ENCODE results near the gene SDF4.

SDF4 gene

GRCh38 chr1:1210726-1211540 is 20.9 kb downstream of the SDF4 start:
- DNase-seq, result no peak

DNA sequence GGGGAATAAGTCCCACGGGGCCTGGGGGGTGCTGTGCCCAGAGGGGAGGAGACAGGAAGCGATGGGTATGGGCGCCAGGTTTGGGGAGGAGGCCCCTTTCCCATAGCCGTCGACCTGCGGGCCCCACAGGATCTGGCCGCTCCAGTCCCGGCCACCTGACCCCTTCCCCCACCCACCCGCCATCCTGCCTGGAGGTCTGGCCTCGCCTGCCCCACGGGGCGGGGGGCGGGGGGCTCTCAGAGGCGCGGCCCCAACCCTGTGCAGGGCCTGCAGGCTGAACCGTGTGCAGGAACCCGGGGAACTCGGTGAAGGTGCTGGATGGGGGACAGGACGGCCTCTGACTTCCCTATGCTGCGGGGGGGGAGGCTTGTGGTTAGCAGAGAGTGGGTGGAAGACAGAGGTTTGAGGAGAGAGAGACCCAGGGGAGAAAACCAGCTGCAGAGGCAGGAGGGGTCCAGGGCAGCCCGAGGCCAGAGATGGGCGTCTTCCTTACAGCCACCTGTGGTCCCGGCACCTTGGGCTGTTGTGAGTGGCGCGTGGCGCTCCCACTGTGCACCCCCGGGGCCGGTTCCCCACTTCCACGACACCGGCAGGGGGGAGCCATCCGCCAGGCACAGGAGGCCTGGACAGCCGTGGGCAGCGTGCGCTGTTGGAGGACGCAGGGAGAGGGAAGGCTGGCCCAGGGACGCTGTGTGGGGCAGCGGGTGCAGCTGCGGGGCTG is 22.9 kb downstream of the SDF4 start:
- no peak for DNase-seq

GRCh38 chr1:1207571-1207892 is 24.3 kb downstream of the SDF4 start:
- DNase-seq, result no peak

GRCh38 chr1:1206966-1207531 is 24.8 kb downstream of the SDF4 start:
- no peak for DNase-seq

DNA sequence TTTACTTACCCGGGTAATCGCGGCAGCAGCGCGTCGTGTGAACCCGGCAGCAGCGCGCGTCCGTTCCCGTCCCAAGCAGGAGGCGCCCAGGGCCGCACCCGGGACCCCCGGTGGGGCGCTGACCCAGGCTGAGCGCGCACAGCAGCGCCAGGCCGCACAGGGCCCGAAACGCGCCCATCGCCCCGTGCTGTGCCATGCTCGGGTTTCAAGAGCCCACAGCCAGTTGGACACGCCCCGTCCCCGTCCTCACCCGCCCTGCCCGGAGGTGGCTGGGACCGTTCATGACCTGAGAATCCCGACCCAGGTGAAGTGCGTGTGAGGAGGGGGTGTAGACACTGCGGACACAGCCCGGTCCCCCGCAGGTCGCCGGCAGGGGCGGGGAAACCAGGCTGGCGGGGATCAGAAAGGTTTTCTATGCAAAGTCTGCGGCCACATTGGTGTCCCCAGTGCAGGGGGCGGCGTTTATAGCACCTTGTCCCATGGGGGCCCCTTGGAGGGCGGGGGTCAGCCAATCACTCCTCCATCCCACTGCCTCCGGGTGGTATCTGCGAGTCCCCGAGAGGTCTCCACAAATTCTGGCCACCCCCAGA is 25.3 kb downstream of the SDF4 start, which contains the start of gene TNFRSF18:
TNFRSF18 (minus strand) TSS at position 217 of the 590 bp plus-strand sequence; CDS start at position 196, 21 bp downstream.
- DNase-seq, result peak; percentile 55

DNA sequence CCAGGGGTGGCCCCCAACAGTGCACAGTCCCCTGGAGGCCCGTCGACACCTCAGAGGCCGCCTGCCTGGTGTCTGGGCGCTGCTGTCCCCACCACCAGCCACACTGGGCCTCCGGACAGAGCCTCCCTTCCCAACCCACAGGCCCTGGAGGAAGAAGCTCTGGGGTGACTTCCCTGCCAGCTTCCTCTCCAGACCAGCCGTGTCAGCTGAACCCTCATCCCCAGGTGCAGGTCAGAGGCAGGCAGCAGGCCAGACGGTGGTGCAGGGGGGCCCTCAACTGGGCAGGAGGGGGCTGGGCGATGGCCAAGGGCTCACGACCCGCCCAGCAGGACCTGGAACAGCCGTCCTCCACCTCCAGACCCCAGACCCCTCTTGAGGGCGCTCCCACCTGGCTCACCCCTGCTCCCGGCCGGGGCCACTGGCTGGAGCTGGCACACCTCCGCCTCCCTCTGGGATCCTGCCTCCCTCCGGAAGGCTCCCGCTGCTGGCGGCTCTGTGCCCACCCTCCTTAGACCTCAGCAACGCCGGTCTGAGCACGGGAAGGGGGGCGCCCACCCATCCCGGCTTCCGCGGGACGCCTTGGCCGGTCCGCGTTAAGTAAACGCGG is 25.9 kb downstream of the SDF4 start:
- DNase-seq, result no peak

DNA sequence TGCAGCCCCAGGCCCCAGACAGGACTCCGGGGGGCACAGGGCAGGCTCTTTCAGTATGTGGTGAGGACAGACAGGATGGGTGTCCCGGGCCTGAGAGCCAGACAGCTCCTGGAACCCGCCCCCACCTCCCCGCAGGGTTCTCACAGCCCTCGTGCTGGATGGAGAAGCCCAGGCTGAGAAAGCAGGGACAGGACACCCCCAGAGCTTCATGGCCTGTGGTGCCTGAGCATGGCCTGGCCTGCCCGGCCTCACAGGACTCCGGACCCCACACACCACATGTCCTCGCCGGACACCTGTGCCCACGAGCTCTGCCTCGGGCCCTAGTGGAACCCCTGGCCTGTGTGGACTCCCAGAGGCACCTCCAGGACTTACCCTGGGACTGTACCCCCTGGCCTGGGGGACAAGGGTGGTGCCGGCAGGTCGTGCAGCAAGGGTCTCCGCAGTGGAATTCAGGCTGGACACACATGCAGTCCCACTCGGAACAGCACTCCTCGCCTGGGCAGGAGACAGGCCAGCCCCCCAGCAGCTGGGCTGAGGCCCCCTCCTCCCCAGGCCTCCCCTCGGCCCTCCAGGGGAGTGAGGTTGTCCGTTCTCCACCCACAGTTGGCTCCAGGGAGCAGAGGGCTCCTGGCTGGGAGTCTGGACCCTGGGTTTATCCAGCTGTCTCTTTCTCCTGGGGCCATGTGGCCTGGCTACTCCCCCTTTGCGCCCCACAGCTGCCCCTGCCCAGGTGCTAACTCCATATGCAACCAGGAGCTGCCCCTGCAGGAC is 26.6 kb downstream of the SDF4 start:
- DNase-seq, result no peak

DNA sequence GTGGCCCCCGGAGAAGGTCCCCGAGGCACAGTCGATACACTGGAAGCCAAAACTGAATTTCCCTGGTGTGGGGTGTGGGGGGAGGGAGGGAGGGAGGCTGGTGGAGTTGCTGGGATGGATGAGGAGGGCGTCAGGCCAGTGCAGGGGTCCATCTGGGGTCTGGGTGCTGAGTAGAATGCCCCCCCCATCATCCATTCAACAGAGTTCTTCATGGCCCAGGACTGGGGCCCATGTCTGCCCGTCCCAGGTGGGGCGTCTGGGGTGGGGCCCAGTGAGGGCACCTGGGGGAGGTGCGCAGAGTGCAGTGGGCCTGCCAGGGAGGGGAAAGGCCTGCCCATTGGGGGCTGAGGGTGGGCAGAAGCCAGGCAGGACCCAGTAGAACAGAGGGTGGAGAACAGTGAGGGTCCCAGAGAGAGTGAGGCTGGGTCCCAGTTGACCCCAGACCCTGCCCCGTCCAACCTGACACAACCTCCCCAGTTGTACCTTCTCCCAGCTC is 27.3 kb downstream of the SDF4 start:
- DNase-seq, result no peak

DNA sequence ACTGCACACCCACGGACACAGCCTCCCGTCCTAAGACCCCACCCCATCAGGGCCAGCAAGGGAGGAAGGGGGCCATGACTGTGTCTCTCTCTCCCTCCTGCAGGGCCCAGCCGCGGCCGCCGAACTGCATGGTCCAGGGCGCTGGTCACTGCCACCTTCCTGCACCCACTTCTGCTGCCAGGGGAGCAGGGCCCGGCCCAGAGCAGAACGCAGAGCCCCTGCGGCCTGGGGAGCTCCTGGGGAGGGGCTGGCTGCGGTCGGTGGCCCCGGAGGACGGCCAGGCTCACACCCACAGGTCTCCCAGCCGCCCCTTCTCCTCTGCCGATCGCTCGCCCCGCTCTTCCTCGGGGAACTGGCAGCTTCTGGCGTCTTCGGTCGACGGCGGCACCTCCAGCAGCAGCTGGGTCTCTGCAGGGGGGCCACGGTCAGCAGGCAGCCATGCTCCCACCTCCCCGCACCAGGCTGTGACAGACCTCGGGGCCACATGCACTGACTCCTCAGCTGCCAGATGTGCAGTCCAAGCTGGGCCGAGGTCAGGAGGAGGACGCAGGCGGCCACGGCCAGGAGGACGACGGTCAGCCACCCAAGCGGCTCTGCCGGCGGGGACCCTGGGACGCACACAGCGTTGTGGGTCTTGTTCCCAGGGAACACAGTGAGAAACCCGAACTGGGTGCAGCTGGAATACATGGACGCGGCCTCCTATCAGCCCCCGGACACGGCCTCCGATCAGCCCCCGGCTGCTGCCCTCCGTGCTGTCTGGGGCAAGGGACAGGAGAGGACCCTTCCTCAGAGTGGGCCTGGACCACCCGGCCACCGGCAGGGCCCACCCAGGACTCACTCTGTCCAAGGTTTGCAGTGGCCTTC is 28.0 kb downstream of the SDF4 start:
- DNase-seq, result no peak

GRCh38 chr1:1202831-1203560 is 28.8 kb downstream of the SDF4 start:
- DNase-seq, result no peak

DNA sequence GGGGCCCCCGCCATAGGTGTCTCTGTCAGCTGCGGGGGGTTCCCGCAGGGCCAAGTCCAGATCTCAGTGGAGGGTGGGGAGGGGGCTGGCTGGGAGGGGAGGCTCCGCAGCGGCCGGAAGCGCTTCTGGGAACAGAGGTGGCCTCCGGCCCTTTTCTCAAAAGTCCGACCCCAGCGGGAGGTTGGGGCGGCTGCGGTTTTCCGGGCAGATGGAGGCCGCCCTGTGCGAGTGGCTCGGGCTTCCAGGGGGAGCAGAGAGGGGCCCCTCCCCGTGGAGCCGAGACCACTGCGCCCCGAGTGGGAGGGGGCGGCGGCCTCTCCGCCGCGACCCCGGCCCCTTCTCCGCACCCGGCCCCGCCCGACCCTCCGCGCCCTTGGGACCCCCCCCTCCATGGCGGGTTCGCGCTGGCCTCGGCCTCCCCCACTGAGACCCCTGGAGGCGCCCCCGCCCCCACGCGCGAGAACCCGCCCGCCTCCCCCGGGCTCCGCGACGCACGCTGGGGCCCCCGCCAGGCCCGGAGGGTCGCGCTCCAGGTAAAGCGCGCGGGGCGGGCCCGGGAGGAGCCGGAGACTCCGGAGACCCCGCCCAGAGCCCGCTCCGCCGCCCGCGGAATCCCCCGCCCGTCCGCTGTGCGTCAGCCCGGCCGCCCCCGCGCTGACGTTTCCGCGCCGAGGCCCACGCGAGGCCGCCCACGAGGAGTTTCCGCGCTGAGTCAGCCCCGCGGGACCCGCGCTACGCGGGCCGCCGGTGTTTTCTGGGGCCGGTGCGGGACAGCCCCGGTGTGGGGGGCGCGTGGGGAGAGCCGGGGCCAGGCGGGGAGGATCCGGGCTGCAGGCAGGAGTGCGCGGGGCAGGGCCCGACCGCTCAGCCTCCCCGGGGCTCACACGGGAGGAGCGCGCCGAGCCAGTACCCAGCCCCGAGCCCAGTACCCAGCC is 30.7 kb downstream of the SDF4 start:
- DNase-seq, result no peak

DNA sequence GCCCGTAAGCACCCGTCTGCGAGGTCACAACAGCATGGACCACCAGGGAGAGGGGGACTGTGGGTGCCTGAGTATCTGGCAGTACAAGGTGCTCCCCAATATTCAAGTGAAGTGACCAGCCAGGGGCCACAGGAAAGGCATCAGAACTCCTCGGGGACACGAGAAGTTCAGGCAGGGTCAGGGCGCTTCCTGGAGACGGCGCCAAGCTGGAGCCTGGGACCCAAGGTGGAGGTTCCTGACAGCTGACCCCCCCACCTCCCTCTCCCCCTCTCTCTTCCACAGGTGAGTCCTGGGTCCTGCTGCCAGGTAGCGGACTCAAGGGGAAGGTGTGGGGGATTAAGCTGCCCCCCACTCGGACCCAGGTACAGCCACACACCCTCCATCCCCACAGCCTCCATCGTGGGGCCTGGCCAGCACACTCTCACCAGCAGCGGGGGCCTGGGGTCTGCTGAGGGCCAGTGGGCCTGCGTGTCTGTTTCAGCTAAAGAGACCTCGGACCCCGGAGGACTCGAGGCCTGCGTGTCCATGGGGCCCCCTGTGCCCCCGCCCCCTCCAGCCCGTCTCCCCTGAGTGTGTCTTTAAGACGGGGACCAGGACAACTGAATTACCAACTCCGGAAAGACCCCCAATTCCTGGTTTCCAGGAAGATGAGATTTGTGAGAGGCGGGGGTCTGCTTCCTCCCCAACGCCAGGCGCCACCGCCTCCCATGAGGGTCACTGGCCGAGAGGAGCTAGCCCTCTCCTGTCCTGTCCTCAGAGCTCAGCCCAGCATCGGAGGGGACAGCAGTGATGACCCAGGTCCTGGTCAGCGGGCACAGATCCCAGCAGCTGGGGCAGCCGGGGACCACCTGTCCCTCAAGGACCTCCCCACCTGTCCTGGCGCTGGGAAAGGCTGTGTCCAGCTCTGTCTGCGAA is 31.6 kb downstream of the SDF4 start:
- no peak for DNase-seq

GRCh38 chr1:1199141-1199960 is 32.5 kb downstream of the SDF4 start:
- DNase-seq, result no peak

DNA sequence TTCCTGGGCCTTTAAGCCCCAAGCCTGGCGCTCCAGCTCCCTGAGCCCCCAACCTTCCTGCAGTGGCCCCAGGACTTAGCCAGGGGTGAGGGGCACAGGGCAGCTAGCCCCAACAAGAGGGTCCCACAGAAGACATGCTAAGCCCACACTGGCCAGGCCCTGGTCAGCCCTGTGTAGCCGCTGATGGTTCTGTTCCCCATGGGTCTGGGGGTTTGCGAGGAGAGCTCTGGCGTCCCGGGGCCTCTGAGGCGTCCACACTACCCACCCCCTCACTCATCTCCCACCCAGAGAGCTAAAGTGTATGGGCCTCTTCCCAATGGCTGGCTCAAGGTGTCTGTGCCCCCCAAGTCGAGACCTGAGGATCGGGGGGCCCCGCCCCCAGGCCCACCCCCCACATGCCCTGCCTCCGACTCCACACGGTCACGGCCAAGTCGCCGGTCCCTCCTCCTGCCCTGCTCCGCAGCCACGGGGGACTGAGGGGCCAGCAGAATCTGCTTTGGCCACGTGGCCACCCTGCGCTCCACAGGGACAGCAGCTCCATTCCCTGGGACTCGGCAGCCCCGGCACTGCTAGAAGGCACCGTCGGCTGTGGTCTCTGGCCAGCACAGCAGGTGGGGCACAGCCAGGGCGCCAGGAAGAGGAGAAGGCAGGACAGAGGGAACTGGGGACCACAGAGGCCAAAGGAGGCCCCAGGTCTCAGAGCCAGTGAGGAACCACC is 33.2 kb downstream of the SDF4 start:
- no peak for DNase-seq

GRCh38 chr1:1197551-1198422 is 34.0 kb downstream of the SDF4 start:
- no peak for DNase-seq

- no peak for DNase-seq
Observed at GRCh38 chr1:1197188-1197500, 34.7 kb downstream of the SDF4 start.
